K562 (cell line): ENCODE data around the gene CALY. TPM values are rescaled to one million over a fixed set of nuclear protein-coding genes. Genes with fewer than 3 reads are reported as not detected.

Experiments used
- ATAC-seq: fragments of 200-7000 bp; cut with Tn5 transposase; 3 replicates; pipeline ENCODE4 v1.9.1; 2020; ENCODE audit warnings: moderate library complexity
- BruUV-seq: library from RNA; stranded (reverse); fragments of 400-500 nt; replicated peaks from 2 replicates; lab custom pipeline; 2021; lab: Mats Ljungman, UMichigan
- CTCF ChIA-PET: fragments of 300-600 bp; formaldehyde crosslinking; extraction: SDS; loops from one replicate; lab custom pipeline; 2021; ENCODE audit warnings: low intra/inter-chr PET ratio; lab: Yijun Ruan, JAX
- POLR2A ChIA-PET: fragments of 300-600, 350-650 bp; sonication (Branson Sonifier 250); formaldehyde crosslinking; extraction: SDS; loops from one replicate; lab custom pipeline; 2021; ENCODE audit warnings: antibody characterized with exemption, inconsistent platforms; lab: Yijun Ruan, JAX
- DNase-seq, 4 experiments: peaks; one replicate each; pipeline versions ENCODE4 v3.0.0 to v3.0.0-alpha.2; 2011 to 2018; ENCODE audit warnings: low spot score in 3 of 4, mixed read lengths in 3 of 4; ENCODE audit errors: extremely low read depth in 1 of 4
- FAIRE-seq: peaks from 2 replicates; lab custom pipeline; 2011; peaks lifted over from hg19 to GRCh38; lab: Jason Lieb, UNC
- H2AFZ ChIP-seq: 2 replicates; pipeline ENCODE4 v1.6.0; 2011; ENCODE audit warnings: low read depth, low read length, control low read depth, inconsistent platforms
- H3K27ac ChIP-seq: fragments of 200-600 bp; 3 replicates; pipeline ENCODE4 v1.8.0; 2011; ENCODE audit warnings: low read depth, mild to moderate bottlenecking, control low read depth, inconsistent platforms, low read length, moderate library complexity, mixed read lengths; ENCODE audit errors: extremely low read depth
- H3K27me3 ChIP-seq, 2 experiments: fragments of 300-600 bp in 1 of 2; 2 replicates in 1 of 2; 3 replicates in 1 of 2; pipeline versions ENCODE4 v1.6.0 to v1.8.0; 2011; ENCODE audit warnings: inconsistent platforms in 2 of 2, low read length in 2 of 2, mild to moderate bottlenecking in 1 of 2, mixed read lengths in 1 of 2, moderate library complexity in 1 of 2; ENCODE audit not compliant: control insufficient read depth in 2 of 2, insufficient read depth in 2 of 2
- H3K36me3 ChIP-seq: fragments of 300-600 bp; 3 replicates; pipeline ENCODE4 v1.8.0; 2011; ENCODE audit warnings: mild to moderate bottlenecking, low read length, inconsistent platforms; ENCODE audit not compliant: control insufficient read depth, insufficient read depth
- H3K4me1 ChIP-seq, 2 experiments: fragments of 200-600 bp in 1 of 2; replicated peaks in 1 of 2; 2 replicates in 1 of 2; 3 replicates in 1 of 2; pipeline versions ENCODE4 v1.5.1 to v1.8.0; 2011; ENCODE audit warnings: inconsistent platforms in 2 of 2, low read length in 2 of 2, mild to moderate bottlenecking in 1 of 2, mixed read lengths in 1 of 2, moderate library complexity in 1 of 2; ENCODE audit not compliant: control insufficient read depth in 2 of 2, insufficient read depth in 2 of 2
- H3K4me2 ChIP-seq: 2 replicates; pipeline ENCODE4 v1.6.1; 2011; ENCODE audit warnings: low read length, control low read depth, inconsistent platforms, mixed read lengths; ENCODE audit not compliant: insufficient read depth
- H3K4me3 ChIP-seq: fragments of 200-600 bp; sonication (generic), shearing (Covaris generic); 2 replicates; pipeline ENCODE4 v1.5.1; 2016; ENCODE audit warnings: control low read depth, inconsistent platforms
- H3K79me2 ChIP-seq: fragments of 200-600 bp; 3 replicates; pipeline ENCODE4 v1.8.0; 2011; ENCODE audit warnings: low read length, inconsistent platforms; ENCODE audit not compliant: control insufficient read depth, insufficient read depth
- H3K9ac ChIP-seq, 2 experiments: 2 replicates each; pipeline versions ENCODE4 v1.6.0 to v1.6.1; 2011; ENCODE audit warnings: low read depth in 2 of 2, low read length in 2 of 2, control low read depth in 1 of 2, inconsistent platforms in 1 of 2, mild to moderate bottlenecking in 1 of 2, mixed read lengths in 1 of 2; ENCODE audit not compliant: insufficient read depth in 1 of 2
- H3K9me1 ChIP-seq: one replicate; pipeline ENCODE4 v1.6.0; 2011; ENCODE audit warnings: inconsistent platforms, mild to moderate bottlenecking, low read length, moderate library complexity; ENCODE audit not compliant: control insufficient read depth, insufficient read depth
- H3K9me3 ChIP-seq: replicated peaks from 2 replicates; pipeline ENCODE4 v1.5.1; 2011; ENCODE audit warnings: low read depth, low read length, inconsistent platforms; ENCODE audit not compliant: control insufficient read depth, insufficient read depth
- H4K20me1 ChIP-seq: replicated peaks from 2 replicates; pipeline ENCODE4 v1.6.1; 2011; ENCODE audit warnings: low read length, inconsistent platforms, mixed read lengths; ENCODE audit not compliant: control insufficient read depth, insufficient read depth
- BCOR ChIP-seq: fragments of 450-650 bp; IDR thresholded peaks from 2 replicates; pipeline ENCODE4 v1.6.1; 2016
- POLR2AphosphoS5 ChIP-seq: IDR thresholded peaks from 2 replicates; pipeline ENCODE4 v1.6.1; 2011; ENCODE audit warnings: mild to moderate bottlenecking, low read depth, low read length, moderate library complexity; ENCODE audit not compliant: control insufficient read depth, insufficient read depth
- SNAPC5 ChIP-seq: fragments of 250-450 bp; sonication (Bioruptor Pico); IDR thresholded peaks from 2 replicates; pipeline ENCODE4 v1.8.0; 2021; ENCODE audit warnings: moderate library complexity, mild to moderate bottlenecking, inconsistent platforms
- SOX6 ChIP-seq: fragments of 450-650 bp; IDR thresholded peaks from 2 replicates; pipeline ENCODE4 v1.6.1; 2014; ENCODE audit warnings: mild to moderate bottlenecking
- ZNF174 ChIP-seq: fragments of 250-450 bp; sonication (Bioruptor Pico); IDR thresholded peaks from 2 replicates; pipeline ENCODE4 v1.4.0; 2020; ENCODE audit warnings: mild to moderate bottlenecking
- ZSCAN29 ChIP-seq: fragments of 450-650 bp; IDR thresholded peaks from 2 replicates; pipeline ENCODE4 v1.6.1; 2017
- WGBS: fragments of 100-300 bp; shearing (Covaris generic); methylation state at CpG from one replicate; pipeline ENCODE4 v1.1.6; 2016; ENCODE audit warnings: low coverage, mixed read lengths; ENCODE audit not compliant: insufficient coverage; ENCODE audit errors: missing lambda C conversion rate; 5-methylcytosine and 5-hydroxymethylcytosine counted together
- in situ Hi-C: fragments of 300-500 bp; cut with MboI; formaldehyde crosslinking; loops from 4 replicates; pipeline ENCODE4 v1.15.0; 2018; ENCODE audit warnings: inconsistent platforms, mixed read lengths
- intact Hi-C: fragments of 100-400 bp; cut with micrococcal nuclease; formaldehyde crosslinking; loops from 2 replicates; pipeline ENCODE4 v1.14.2; 2022
- polyA plus RNA-seq, 8 experiments: library from polyadenylated mRNA; depleted of rRNA in 4 of 8; stranded (reverse) in 5 of 8; unstranded in 3 of 8; fragments of >200 nt; fragmentation: Nextera tagmentation in 2 of 8; fragmentation: Illumina TruSeq in 1 of 8; extraction: Ambion mirVana in 2 of 8; extraction: Trizol in 1 of 8; gene quantifications; 2 replicates each; pipeline versions ENCODE4 v1.2.1 to v1.2.3, GENCODE V29; 2011 to 2014; ENCODE audit warnings: inconsistent platforms in 1 of 8, missing spikeins in 1 of 8
- total RNA-seq, 7 experiments: library from RNA; depleted of rRNA in 6 of 7; stranded (reverse); fragments of >200 nt in 6 of 7; fragmentation: Illumina TruSeq in 2 of 7; extraction: Trizol in 2 of 7; gene quantifications; 2 replicates each; pipeline versions ENCODE4 v1.2.1 to v1.2.3, GENCODE V29; 2011 to 2021; ENCODE audit warnings: low replicate concordance in 1 of 7
- TF ChIP-seq, protein P1 (sequence below): IDR thresholded peaks from 2 replicates; pipeline ENCODE4 v1.6.1; 2011; ENCODE audit warnings: borderline replicate concordance, low read depth, mild to moderate bottlenecking, moderate library complexity, low read length; ENCODE audit not compliant: insufficient read depth, poor library complexity, severe bottlenecking
- TF ChIP-seq, protein P2 (sequence below), 2 experiments: fragments of 450-650 bp; conservative IDR thresholded peaks; 2 replicates each; pipeline ENCODE4 v1.6.1; 2017; ENCODE audit warnings: mild to moderate bottlenecking in 2 of 2, moderate library complexity in 2 of 2
- TF ChIP-seq, protein P3 (sequence below): sonication (generic); formaldehyde crosslinking; IDR thresholded peaks from 2 replicates; pipeline ENCODE4 v1.8.0; 2022; ENCODE audit warnings: missing genetic modification reagents, mild to moderate bottlenecking, moderate library complexity, borderline replicate concordance

Gene CALY
- total and polyA plus RNA-seq, 9 of the 15 experiments (the other 6 are each of a cell fraction or from before 2014, with no cell fraction given): not detected

DNA sequence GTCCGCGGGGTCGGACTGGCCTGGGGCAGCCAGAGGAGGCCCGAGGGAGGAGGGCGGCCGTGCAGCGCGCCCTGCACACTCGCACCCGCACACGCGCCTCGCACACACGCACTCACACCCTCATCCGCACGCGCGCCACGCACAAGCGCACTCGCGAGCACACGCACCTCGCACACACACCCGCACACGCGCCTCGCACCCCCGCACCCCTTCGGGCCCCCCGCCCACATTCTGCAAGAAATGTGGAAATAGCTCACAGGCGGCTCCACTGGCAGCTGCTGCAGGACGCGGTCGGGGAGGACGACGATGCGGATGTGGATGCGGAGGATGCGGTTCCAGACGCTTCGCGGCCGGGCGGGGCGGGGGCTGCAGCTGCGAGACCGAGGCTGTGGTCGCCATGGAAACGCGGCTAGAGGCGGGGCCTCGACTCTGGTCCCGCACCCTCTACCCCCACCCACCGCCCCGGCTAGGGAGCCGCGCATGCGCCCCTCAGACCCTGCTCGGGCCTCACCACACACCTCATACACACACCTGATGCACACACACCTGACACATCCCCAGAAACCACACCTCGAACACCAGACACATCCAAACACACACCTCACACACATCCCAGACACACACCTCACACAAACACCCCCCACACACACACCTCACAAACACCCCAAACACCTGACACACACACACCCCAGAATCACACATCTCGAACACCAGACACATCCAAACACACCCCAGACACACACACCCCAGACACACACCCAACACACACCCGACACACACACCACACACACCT, at the start of gene CALY (continued):
- TF ChIP-seq ZSCAN29: 0 out of 2 replicates have a peak, but pooled peaks have one; percentile 34

GRCh38 chr10:133385214-133385613, 48.5 kb upstream of the CALY start:
- Histone ChIP-seq H3K27me3 (no peaks in the 10 kb centered on the region), H3K4me2 (no peak overlapping the region), H3K9me1 (no peaks in the 10 kb centered on the region), H3K9ac (no peak overlapping the region)
- no peak for TF ChIP-seq ZNF174 (CRISPR knock-in tag)
- no peak for TF ChIP-seq POLR2AphosphoS5
- TF ChIP-seq, protein P1, sequence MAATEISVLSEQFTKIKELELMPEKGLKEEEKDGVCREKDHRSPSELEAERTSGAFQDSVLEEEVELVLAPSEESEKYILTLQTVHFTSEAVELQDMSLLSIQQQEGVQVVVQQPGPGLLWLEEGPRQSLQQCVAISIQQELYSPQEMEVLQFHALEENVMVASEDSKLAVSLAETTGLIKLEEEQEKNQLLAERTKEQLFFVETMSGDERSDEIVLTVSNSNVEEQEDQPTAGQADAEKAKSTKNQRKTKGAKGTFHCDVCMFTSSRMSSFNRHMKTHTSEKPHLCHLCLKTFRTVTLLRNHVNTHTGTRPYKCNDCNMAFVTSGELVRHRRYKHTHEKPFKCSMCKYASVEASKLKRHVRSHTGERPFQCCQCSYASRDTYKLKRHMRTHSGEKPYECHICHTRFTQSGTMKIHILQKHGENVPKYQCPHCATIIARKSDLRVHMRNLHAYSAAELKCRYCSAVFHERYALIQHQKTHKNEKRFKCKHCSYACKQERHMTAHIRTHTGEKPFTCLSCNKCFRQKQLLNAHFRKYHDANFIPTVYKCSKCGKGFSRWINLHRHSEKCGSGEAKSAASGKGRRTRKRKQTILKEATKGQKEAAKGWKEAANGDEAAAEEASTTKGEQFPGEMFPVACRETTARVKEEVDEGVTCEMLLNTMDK: no peak
- no peak for TF ChIP-seq SOX6
- TF ChIP-seq, protein P2, sequence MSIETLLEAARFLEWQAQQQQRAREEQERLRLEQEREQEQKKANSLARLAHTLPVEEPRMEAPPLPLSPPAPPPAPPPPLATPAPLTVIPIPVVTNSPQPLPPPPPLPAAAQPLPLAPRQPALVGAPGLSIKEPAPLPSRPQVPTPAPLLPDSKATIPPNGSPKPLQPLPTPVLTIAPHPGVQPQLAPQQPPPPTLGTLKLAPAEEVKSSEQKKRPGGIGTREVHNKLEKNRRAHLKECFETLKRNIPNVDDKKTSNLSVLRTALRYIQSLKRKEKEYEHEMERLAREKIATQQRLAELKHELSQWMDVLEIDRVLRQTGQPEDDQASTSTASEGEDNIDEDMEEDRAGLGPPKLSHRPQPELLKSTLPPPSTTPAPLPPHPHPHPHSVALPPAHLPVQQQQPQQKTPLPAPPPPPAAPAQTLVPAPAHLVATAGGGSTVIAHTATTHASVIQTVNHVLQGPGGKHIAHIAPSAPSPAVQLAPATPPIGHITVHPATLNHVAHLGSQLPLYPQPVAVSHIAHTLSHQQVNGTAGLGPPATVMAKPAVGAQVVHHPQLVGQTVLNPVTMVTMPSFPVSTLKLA (conservative IDR thresholded peaks at IDR 0.05): no peak
- TF ChIP-seq, protein P3, sequence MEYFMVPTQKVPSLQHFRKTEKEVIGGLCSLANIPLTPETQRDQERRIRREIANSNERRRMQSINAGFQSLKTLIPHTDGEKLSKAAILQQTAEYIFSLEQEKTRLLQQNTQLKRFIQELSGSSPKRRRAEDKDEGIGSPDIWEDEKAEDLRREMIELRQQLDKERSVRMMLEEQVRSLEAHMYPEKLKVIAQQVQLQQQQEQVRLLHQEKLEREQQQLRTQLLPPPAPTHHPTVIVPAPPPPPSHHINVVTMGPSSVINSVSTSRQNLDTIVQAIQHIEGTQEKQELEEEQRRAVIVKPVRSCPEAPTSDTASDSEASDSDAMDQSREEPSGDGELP (CRISPR knock-in tag): no peak
- no peak for TF ChIP-seq SNAPC5 (CRISPR knock-in tag)
- TF ChIP-seq BCOR: no peak
- TF ChIP-seq, all 486 proteins: peak for 0
- H3K79me2 ChIP-seq: no peaks in the 10 kb centered on the region; the same call in 2 of the 3 replicates
- in situ Hi-C loops: no loop called here
- H4K20me1 ChIP-seq: no peaks in the 10 kb centered on the region
- H3K4me3 ChIP-seq: no peak overlapping the region
- CTCF ChIA-PET: no interaction called here
- no peak for FAIRE-seq
- no peak for ATAC-seq
- H3K4me1 ChIP-seq: peaks cover 1 to 27% of the 10 kb centered on the region in 2 experiments; a peak in 4 of 5 replicates
- H3K36me3 ChIP-seq: no peaks in the 10 kb centered on the region
- no peak overlapping the region for H2AFZ ChIP-seq
- DNase-seq: no peak
- POLR2A ChIA-PET: no interaction called here
- 73% methylated on average over 2 of the region's 2 CpGs for WGBS
- no TSS peak for BruUV-seq
- no peak overlapping the region for H3K27ac ChIP-seq
- intact Hi-C loops: no loop called here
- no peaks in the 10 kb centered on the region for H3K9me3 ChIP-seq
